NCI-H2196 (cell line): ENCODE results near the gene ZBTB17.
"Not testable (repeated sequence)": the region's sequence is repeated elsewhere in the genome, so short reads cannot be mapped to it uniquely, and the experiment has no call there.

ENCODE experiments used
- DNase-seq: peaks from one replicate; lab custom pipeline; 2025; ENCODE audit not compliant: unreplicated experiment; lab: John Stamatoyannopoulos, UW

Gene ZBTB17

DNA sequence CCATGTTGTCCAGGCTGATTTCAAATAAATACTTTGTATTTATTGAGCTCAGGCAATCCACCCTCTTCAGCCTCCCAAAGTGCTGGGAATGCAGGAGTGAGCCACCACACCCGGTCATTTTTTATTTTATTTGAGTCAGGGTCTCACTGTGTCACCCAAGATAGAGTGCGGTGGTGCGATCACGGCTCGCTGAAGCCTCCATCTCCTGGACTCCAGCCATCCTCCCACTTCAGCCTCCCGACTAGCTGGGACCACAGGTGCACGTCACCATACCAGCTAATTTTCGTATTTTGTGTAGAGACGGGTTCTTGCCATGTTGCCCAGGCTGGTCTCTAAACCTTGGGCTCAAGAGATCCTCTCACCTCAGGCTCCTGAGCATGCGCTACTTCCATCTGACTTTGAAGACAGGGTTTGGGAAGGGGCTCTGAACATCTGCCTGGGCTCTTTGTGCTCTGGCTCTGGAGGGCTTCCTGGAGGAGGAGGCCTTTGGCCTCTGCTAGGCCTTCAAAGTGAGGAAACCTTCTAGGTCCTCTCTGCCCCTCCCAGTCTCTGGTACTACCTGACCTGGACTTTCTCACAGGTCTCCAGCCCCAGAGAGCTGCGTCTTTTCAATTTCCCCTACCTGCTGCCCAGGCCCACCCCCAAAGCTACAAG lies 36.2 kb upstream of the ZBTB17 start:
- DNase-seq = no peak

DNA sequence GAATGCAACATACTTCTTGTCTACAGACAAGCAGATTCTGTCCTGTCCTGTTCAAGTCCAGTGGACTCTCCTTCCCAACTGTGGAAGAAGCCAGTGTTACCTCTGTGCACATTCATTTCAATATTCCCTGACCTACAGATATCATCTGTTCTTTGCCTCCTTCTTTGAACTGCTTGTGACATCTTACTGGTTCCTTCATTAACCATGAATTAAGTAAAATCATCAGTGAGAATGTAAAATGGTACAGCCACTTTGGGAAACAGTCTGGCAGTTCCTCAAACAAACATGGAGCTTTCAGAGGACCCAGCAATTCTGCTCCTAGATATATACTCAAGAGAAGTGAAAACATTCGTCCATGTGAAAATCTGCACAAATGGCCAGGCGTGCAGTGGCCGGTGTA lies 34.9 kb upstream of the ZBTB17 start:
- DNase-seq = no peak

DNA sequence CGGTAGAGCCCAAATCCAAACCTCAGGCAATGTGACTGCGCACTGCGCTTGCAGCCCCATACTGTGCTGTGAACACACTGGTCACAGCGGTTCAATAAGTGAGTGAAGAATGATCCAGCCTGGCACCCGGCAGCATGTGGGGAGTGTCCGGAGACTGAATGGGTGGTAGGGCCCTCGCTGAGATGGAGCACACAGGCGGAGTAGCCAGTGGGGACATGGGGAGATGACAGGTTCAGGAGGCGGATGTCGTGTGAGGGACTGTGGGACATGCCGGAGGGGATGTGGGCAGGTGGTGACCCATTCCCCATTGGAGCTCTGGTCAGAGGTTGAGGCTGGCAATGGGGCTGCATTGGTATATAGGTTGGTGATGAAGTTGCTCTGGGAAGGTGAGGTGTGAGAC lies 33.8 kb upstream of the ZBTB17 start:
- no peak for DNase-seq

DNA sequence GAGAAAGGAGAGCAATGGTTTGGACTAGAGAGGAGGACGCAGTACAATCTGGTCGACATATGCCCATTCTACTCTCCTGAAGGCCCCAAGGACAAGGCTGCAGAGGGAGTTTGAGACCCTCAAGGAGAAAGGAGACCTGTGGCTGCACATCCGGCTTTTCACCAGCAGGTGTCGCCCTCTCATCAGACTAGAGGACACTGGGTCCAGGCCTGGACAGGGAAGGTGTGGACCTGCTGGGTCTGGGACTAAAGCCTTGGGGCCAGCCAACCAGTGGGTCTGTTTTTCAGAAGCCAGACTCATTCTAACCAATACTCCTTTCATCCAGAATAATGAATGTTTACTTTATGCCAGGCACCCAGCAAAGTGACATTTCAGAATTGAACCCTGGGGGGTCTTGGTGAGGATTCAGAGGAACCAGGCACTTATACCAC lies 33.1 kb upstream of the ZBTB17 start:
- DNase-seq = peak; percentile 76

DNA sequence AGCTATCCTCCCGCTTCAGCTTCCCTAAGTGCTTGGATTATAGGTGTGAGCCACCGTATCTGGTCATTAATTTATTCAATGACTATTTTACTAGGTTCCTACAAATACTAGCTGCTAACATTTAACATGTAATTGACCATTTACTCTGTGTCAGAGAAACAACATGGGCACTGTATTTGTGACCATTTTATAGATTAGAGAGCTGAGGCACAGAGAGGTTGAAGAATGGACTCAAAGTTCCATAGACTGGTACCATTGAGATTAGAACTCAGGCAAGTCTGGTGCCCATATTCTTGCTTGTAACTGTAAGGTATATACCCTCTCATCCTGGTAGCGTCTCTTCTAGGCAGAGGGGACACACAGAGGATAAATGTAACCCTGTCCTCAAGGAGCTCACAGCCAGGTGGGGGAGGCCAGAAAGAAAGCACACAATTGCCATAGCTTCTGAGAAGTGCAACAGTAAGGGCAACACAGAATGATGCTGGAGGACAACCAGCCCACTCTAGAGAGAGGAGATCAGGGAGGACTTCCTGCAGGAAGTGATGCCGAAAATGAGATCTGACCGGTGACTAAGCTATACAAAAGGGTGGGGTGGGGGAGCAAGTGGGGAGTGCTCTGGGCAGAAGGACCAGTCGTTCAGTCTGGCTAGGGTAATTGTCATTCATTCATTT lies 31.9 kb upstream of the ZBTB17 start:
- no peak for DNase-seq

DNA sequence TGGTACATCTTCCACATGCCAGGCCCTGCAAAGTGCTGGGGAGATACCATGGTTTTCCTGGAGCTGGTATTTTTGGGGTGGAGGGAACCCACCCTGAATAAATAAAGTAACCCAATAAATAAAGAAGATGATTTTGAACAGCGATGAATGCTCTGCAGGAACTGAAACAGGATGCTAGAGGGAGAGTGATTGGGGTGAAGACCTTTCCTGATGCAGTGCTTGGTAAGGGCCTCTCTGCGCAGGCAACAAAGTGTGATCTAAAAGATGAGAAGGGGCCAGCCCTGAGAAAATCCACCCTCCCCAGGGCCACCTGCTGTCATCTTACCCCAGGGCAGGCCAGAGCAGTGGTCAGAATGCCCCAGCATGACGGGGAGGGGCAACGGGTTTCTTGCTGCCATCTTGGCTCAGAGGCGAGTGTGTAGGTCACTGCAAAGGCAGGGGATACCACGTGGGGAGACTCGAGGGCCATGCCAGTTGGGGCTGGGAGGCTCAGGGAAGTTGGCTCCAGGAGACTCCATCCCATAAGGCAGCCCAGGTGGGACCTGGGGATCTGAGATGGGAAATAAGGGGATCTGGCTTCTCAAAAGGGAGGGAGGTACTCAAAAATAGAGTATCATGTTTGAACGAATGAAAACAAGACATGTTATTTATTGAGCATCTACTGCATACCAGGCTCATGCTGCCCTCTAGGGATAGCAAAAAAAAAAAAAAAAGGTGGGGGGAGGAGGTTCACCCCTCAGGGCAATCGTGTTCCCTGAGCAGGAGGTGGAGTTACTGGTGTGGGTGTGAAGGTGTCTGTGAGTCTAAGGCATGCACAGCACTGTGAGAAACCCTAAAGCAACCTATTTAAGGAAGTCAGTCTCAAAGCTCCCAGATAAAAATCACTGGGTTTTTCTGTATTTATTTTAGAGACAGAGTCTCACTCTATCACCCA lies 30.9 kb upstream of the ZBTB17 start:
- no peak for DNase-seq

DNA sequence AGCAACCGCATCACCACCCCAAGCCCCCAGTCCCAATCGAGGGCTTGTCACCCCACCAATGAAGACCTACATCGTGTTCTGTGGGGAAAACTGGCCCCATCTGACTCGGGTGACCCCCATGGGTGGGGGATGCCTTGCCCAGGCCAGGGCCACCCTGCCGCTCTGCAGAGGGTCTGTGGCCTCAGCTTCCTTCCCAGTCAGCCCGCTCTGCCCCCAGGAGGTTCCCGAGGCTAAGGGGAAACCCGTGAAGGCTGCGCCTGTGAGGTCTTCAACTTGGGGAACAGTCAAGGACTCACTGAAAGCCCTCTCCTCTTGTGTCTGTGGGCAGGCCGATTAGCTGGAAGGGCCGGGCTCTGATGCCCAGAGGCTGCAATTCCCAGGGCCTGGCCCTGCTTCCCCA lies 30.1 kb upstream of the ZBTB17 start:
- no peak for DNase-seq

DNA sequence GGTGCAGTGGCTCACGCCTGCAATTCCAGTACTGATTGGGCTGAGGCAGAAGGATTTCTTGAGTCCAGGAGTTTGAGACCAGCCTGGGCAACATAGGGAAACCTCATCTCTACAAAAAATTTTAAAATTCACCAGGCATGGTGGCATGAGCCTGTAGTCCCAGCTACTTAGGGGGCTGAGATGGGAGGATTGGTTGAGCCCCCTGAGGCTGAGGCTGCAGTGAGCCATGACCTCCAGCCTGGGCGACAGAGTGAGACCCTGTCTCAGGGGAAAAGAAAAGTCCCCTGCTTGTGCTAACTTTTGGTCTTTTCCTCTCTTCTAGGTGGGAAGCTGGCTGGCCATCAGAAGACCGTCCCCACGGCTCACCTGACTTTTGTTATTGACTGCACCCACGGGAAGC lies 29.7 kb upstream of the ZBTB17 start:
- no peak for DNase-seq

DNA sequence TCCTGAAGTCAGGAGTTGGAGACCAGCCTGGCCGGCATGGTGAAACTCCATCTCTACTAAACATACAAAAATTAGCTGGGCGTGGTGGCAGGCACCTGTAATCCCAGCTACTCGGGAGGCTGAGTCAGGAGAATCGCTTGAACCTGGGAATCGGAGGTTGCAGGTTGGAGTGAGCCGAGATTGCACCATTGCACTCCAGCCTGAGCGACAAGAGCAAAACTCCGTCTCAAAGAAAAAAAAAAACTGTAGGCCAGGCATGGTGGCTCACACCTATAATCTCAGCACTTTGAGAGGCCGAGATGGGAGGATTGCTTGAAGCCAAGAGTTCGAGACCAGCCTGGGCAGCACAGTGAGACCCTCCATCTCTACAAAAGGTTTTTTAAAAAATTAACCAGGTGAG lies 25.4 kb upstream of the ZBTB17 start:
- DNase-seq = not testable (repeated sequence)

DNA sequence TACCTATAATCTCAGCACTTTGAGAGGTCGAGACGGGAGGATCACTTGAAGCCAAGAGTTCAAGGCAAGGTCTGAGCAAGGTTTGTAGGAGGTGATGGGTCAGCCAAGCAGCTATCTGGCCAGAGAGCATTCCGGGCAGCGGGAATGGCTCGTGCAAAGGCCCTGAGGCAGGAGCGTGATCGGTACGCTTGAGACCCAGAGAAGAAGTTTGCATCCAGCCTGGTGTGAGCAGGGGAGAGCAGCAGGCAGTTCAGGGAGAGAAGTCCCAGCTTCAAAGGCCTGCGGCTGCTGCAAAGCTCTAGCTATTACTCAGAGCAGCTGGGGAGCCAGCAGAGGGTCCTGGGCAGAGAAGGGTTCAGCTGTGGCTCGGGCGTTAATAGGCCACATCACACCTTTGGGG lies 23.0 kb upstream of the ZBTB17 start:
- no peak for DNase-seq

DNA sequence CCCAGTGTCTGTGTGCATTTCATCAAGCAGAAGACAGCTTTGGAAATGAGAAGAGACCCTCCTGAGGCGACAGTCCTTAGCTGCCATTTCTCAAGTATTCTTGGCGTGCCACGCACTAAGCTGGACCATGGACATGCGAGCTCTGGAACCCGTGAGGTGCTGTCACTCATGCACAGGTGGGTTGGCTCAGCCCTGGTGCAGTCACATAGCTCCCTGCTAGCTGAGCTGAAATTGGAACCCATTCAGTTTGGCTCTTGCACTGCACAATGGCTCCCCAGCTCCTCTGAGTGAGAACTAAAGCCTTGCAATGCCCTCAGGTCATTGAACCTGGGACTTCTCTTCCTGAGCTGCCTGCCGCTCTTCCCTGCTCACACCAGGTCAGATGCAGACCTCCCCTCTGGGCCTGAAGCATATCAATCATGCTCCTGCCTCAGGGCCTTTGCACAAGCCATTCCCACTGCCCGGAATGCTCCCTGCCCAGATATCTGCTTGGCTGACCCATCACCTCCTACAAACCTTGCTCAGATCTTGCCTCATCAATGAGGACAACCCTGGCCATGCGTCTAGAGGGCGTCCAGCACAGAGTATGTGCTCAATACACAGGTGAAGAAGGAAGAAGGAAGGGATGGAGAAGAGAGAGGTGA lies 21.9 kb upstream of the ZBTB17 start:
- DNase-seq = no peak

DNA sequence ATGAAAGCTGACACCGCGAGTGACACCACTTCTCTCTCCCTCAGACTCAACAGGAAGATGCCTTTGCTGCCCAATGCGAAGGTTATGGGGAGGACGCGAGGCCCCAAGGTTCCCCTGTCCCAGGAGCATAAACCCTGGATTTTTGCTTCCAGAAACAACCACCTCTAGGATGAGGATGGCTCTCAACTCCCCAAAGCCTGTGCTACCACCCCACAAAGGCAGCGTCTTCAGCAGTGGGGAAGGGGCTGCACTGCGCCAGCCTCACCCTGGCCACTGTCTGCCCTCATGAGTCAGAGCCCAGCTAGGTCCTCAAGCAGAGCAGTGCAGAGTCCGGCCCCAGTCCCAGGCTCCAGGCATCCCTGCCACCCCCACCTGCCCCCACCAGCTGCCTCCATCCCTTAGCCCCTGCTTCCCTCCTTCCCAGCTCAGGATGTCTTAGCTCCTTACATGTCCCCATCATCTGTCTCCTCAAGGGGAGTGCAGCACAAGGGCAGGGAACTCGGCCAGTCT lies 21.2 kb upstream of the ZBTB17 start:
- DNase-seq = no peak

DNA sequence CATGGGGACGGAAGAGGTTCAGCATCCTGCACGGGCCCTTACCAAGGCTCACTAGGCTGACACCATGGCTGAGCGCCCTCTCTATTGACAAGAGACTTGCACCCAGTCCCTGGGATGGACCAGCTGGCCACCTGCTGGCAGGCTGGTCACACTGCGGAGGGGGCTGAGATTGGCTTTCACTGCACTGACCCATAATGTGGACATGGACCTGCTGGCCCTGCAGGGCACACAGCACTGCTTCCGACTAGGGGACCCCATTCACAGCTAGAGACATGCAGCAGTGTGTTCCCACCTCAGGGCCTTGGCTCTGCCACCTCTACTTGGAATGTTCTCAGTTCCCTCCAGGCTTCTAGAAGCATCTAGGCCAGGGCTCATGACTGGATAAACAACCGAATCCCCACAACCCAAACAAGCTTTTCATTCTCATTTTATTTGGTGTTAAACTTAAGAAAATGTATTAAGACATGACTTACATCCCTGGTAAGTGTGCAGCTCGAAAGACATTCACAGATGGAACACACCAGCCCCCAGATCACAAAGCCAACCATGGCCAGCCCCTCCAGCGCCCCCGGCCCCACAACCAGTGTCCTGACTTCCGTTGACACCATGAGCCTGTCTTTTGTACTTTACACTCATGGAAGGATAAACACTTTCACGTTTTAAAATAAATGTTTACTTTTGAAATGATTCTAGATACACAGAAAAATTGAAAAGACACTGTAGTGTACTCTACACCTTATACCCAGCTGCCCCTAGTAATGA lies 18.9 kb upstream of the ZBTB17 start:
- DNase-seq = peak; percentile 67

DNA sequence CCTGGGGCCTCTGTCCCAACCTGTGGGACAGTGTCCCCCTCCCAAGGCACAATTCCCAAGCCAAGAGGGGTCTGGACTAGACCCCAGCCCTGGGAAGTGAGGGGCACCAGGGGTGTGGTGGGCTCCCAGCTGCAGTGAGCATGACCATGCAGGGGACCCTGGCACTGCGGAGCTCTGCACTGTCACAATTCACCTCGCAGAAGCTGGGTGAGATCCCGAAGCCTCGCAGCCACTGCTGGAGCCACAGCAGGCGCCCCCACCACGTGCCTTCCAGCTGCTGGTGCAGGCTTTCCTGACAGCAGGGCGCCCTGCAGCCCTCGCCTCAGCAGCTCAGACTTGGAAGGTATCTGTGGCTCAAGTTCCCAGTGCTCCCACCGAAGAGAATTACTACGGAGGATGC lies 18.2 kb upstream of the ZBTB17 start:
- DNase-seq = no peak

DNA sequence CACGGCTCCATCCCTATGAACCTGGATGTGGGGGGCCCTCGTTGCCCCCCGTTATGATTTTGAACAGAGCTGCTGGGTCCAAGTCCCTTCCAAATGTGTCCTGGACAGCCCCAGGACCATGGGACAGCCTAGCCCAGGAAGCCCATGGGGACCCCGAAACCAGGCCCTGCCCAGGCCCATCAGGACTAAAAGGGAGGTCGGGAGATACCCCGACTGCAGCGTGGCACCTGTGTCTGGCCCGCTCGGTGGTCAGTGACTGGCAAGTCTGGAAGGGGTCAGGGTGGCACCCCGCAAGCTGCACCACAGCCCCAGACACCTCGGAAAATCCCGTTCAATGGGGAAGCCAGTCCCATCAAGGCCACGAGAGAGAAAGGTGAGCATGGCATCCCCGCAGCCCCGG lies 17.8 kb upstream of the ZBTB17 start:
- no peak for DNase-seq

DNA sequence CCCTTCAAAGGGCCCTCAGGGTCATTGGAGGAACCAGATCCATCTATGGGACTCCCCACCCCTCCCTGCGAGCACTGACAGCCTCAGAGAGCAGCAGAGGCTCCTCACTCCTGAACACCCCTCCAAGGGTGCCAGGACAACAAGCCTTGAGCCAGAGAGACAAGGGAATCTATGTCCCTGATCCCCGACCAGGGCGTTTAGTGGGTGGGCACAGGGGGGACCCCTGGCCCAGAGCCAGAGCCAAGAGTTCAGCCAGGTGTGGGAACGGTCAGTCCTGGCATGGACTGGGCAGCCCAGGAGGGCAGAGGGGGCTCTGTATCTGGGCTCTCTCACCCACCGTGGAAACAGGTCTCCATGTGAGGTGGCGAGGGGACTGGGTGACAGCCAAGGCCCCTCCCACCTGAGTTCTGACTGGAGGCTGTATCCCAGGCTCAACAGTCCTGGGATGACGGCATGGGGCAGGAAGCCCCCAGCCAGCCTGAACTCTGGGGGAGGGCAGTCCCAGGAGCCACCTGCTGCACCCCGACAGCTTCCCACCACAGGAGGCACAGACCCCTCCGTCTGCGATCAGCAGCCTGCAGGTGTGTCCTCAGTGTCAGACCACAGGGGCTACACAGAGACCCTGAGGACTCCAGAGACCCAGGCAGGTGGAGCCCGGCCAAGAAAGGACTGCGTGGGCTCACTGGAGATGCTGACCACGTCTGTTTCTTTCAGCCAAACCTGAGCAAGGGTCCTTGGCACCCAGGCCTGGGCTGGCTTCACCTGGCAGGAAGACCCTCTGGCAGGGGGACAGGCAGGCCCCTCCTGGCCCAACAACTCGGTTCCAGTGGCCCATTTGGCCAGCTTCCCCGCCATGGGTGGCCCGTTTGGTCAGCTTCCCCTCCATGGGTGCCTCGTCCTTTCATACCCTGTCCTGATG lies 16.9 kb upstream of the ZBTB17 start:
- no peak for DNase-seq

DNA sequence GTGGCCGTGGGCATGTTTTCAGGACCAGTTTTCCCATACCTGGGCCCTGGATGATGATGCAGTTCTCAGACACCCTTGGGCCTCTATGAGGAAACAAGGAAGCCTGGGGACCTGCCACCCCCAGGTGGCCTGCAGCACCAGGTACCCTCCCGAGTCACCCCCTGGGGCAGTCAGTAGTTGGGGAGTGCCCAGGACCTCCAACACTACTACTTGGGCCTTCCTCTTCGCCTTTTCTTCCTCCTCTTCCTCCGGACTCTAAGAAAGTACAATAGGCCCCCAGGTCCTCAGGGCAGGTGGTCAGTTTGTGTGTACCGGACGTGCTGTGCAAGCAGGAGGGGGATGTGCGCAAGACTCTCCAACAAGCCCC lies 16.3 kb upstream of the ZBTB17 start:
- no peak for DNase-seq

DNA sequence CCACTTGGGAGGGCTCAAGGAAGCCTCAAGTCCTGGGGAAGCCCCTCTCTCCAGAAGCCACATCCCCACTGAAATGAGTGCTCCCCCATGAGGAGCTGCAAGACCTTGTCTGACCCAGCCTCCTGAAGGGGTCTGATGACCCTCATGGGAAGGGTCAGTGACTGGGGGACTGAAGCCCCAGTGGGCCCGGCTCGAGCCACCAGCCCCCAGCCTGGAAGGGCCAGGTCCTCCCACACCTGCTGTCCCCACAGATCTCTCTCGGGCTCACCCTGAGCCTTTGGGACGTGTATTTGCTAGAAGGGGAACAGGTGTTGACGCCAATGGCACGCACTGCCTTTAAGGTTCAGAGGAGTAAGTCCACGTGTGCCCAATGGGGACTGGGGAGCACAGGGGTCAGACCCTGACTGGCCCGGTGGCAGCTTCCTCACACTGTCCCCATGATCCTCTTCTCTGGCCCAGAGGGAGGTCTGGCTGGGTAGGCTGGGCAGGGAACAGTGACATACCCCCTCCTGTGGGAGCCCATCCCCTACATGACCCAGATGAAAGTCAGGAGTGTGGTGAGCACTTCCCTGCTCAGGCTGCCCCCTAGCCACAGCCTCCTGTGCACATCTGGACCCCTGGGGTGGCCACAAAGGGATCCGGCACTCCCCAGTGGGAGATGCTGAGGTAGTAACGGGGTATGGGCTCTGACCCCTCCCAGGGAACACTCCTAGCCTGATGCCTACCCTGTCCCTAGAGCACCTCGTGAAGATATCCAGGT lies 15.7 kb upstream of the ZBTB17 start:
- no peak for DNase-seq

DNA sequence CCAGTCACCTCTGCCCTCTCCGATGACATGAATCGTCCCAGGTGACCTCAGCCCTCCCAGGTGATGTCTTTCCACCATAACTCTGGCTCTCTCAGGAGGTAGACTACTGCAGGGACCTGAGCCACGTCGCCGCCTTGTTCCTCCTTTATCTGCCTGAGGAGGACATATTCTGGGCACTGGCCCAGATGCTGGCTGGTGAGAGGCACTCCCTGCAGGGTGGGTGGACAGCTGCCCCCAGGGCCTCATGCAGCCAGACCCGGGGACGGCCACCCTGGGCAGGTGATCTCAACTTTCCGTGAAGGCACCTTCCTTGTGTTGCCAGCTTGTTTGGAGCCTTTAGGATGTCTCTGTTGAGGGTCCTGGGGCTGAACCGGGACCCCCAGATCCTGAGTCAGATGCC lies 13.9 kb upstream of the ZBTB17 start:
- no peak for DNase-seq
